Activated T-cell treated with anti-CD3 and anti-CD28 coated beads, Interleukin-2, amount 50 U/mL, for 72 hours (primary cell): Measurements from ENCODE around the gene FABP2. TPM values are rescaled to one million over a fixed set of nuclear protein-coding genes. Genes with fewer than 3 reads are reported as not detected.
"Not testable (repeated sequence)": the region's sequence is repeated elsewhere in the genome, so short reads cannot be mapped to it uniquely, and the experiment has no call there.

ENCODE experiments used
- ATAC-seq, 2 donors: fragments of 150-1000 bp; cut with Tn5 transposase; replicated peaks in 1 of 2; 2 replicates each; pipeline ENCODE4 v1.10.0; 2021; ENCODE audit warnings: moderate library complexity in 2 of 2, mild to moderate bottlenecking in 1 of 2
- DNase-seq, 2 donors: peaks; one replicate each; pipeline ENCODE4 v3.0.0; 2021 to 2022; ENCODE audit warnings: mixed read lengths in 1 of 2
- H3K27ac Mint-ChIP-seq: one replicate; pipeline ENCODE4 v1.8.0; 2022; ENCODE audit warnings: mild to moderate bottlenecking, moderate library complexity, mixed read lengths
- H3K27me3 Mint-ChIP-seq: one replicate; pipeline ENCODE4 v1.8.0; 2022; ENCODE audit warnings: low read depth, mixed read lengths
- H3K36me3 Mint-ChIP-seq, 2 donors: one replicate each; pipeline ENCODE4 v1.8.0; 2022; ENCODE audit warnings: mixed read lengths in 2 of 2, mild to moderate bottlenecking in 1 of 2; ENCODE audit not compliant: insufficient read depth in 2 of 2
- H3K4me1 Mint-ChIP-seq: one replicate; pipeline ENCODE4 v1.8.0; 2022; ENCODE audit warnings: low read depth, mixed read lengths
- H3K4me3 Mint-ChIP-seq, 2 donors: one replicate each; pipeline ENCODE4 v1.8.0; 2022; ENCODE audit warnings: mild to moderate bottlenecking in 2 of 2, mixed read lengths in 2 of 2, moderate library complexity in 2 of 2
- H3K9me3 Mint-ChIP-seq, 2 donors: one replicate each; pipeline ENCODE4 v1.8.0; 2022; ENCODE audit warnings: mixed read lengths in 2 of 2
- total RNA-seq, 2 donors: library from RNA; stranded (reverse); gene quantifications; one replicate each; pipeline ENCODE4 v1.2.3, GENCODE V29; 2022

The FABP2 gene
- not detected for total RNA-seq

GRCh38 chr4:119321921-119322687, at the start of gene FABP2:
Gene FABP2 (minus strand): TSS chr4:119322138. CDS start chr4:119322102, 36 bp downstream.
- Mint-ChIP-seq H3K4me1 (no peaks in the 10 kb centered on the region), H3K4me3 (no peak within 1 kb of the TSS), H3K9me3 (no peaks in the 10 kb centered on the region), H3K36me3 (no peaks in the 10 kb centered on the region), H3K27me3 (no peaks in the 10 kb centered on the region), H3K27ac (no peak within 1 kb of the TSS)
- ATAC-seq = no peak
- no peak for DNase-seq

GRCh38 chr4:119370951-119371683, 49.2 kb upstream of the FABP2 start:
- H3K36me3 Mint-ChIP-seq, DNase-seq, H3K9me3 Mint-ChIP-seq, H3K27me3 Mint-ChIP-seq, ATAC-seq: not testable (repeated sequence)
- Mint-ChIP-seq H3K4me1 (peaks cover 31% of the 10 kb centered on the region), H3K27ac (peak overlapping the region; percentile 49), H3K4me3 (peak overlapping the region; percentile 42 to 69)

GRCh38 chr4:119370392-119370791, 48.5 kb upstream of the FABP2 start:
- DNase-seq (peak; percentile 76 to 80), ATAC-seq (peak; percentile 98 to 100)
- not testable (repeated sequence) for H3K27me3 Mint-ChIP-seq, H3K9me3 Mint-ChIP-seq, H3K36me3 Mint-ChIP-seq
- peak overlapping the region; percentile 9 for H3K27ac Mint-ChIP-seq
- H3K4me1 Mint-ChIP-seq = peaks cover 31% of the 10 kb centered on the region
- peak overlapping the region; percentile 42 to 69 for H3K4me3 Mint-ChIP-seq

DNA sequence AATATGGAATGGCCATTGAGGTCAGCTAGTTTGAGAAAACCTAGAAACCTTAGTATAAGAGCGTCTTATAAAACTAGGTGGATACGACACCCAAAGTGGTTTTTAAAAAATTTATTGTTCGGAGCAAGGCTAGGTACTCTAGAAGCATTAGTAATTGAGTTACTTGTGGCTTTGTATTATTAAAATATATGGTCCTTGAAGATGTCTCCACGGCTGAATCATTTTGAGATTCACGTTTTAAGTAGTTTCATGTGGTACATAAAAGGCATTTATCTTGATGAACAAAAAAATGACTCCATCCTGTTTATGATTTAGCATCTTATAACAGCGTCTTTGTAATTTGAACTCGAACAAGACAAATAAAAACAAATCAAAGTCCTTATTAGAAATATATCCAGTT, 44.9 kb upstream of the FABP2 start:
- not testable (repeated sequence) for H3K27me3 Mint-ChIP-seq, DNase-seq, H3K27ac Mint-ChIP-seq, H3K4me3 Mint-ChIP-seq, H3K36me3 Mint-ChIP-seq, H3K9me3 Mint-ChIP-seq, ATAC-seq
- H3K4me1 Mint-ChIP-seq = peaks cover 19% of the 10 kb centered on the region

DNA sequence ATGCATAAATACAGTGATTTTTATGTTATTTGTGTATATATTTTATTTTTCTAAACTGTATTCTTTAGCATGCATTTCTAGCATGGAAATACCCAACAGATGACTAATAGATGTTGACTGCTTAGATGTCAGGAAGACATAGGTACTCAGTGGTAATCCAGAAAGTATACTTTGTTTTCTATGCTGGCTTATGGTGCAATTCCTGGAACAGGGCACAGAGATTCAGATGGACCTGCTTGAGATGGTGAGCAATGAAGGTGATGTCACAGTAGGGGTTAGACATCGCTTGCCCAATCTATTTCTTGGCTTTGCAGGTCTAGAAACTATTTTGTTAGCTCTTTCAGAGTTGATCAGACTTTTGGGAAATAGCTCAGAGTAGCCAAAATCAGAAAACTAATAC, 42.3 kb upstream of the FABP2 start:
- H3K4me3 Mint-ChIP-seq = peak overlapping the region in 1 of 2 donors; percentile 23
- DNase-seq (peak in 1 of 2 donors; percentile 2), ATAC-seq (peak; percentile 73 to 84)
- H3K27me3 Mint-ChIP-seq, H3K4me1 Mint-ChIP-seq, H3K36me3 Mint-ChIP-seq, H3K27ac Mint-ChIP-seq, H3K9me3 Mint-ChIP-seq: not testable (repeated sequence)

DNA sequence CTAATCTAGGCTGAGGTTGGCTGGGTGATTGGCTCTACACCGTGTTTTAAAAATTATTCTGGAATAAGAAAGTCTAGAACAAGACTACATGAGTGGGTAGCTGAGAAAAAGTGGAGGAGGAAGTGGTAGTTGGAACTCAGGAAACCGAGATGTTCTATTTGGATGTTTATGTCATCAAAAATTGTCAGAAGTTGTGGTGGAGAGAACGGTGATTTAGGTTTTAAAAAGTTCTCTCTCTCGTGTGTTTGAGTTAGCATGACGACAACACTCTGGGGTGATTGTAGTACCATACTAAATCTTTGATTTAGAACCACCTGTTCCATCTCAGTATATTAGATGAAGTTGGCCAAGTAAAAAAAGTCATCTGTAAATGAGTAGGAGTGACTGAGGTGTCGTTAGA, 41.4 kb upstream of the FABP2 start:
- peak in 1 of 2 donors; percentile 33 for ATAC-seq
- DNase-seq = not testable (repeated sequence)

DNA sequence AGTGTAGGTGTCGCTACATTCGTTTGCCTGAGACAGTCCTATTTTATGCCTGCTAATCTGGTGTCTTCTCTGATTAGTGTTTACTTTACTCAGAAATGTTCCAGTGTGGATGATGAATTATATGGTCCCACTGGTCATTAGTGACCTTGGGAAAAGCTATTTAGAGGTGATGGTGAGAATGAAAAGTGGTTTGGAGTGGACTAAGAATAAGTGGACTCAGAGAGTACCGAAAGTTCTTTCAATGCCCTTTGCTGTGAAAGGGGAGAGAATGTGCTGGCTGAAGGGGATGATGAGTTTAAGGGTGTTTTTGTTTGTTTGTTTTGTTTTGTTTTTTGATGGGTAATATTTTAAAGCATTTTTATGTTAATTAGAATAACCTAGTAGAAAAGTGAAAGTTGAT, 40.5 kb upstream of the FABP2 start:
- H3K36me3 Mint-ChIP-seq, H3K4me1 Mint-ChIP-seq, H3K27ac Mint-ChIP-seq, ATAC-seq, H3K4me3 Mint-ChIP-seq, DNase-seq, H3K9me3 Mint-ChIP-seq, H3K27me3 Mint-ChIP-seq: not testable (repeated sequence)

More for the DNA sequence above, 41.4 kb upstream of the FABP2 start:
- not testable (repeated sequence) for H3K27me3 Mint-ChIP-seq, H3K9me3 Mint-ChIP-seq, H3K4me3 Mint-ChIP-seq, H3K27ac Mint-ChIP-seq, H3K4me1 Mint-ChIP-seq, H3K36me3 Mint-ChIP-seq

GRCh38 chr4:119359873-119360272, 37.9 kb upstream of the FABP2 start:
- H3K36me3 Mint-ChIP-seq, DNase-seq, H3K9me3 Mint-ChIP-seq, ATAC-seq, H3K27ac Mint-ChIP-seq, H3K4me3 Mint-ChIP-seq, H3K27me3 Mint-ChIP-seq, H3K4me1 Mint-ChIP-seq: not testable (repeated sequence)

- not testable (repeated sequence) for H3K9me3 Mint-ChIP-seq, ATAC-seq, H3K4me3 Mint-ChIP-seq, DNase-seq, H3K4me1 Mint-ChIP-seq, H3K27me3 Mint-ChIP-seq, H3K36me3 Mint-ChIP-seq, H3K27ac Mint-ChIP-seq
Measured at GRCh38 chr4:119356796-119357195, 34.9 kb upstream of the FABP2 start.

- not testable (repeated sequence) for H3K4me3 Mint-ChIP-seq, H3K27me3 Mint-ChIP-seq, H3K4me1 Mint-ChIP-seq, DNase-seq, ATAC-seq, H3K27ac Mint-ChIP-seq, H3K9me3 Mint-ChIP-seq, H3K36me3 Mint-ChIP-seq
Measured at GRCh38 chr4:119356041-119356440, 34.1 kb upstream of the FABP2 start.

DNA sequence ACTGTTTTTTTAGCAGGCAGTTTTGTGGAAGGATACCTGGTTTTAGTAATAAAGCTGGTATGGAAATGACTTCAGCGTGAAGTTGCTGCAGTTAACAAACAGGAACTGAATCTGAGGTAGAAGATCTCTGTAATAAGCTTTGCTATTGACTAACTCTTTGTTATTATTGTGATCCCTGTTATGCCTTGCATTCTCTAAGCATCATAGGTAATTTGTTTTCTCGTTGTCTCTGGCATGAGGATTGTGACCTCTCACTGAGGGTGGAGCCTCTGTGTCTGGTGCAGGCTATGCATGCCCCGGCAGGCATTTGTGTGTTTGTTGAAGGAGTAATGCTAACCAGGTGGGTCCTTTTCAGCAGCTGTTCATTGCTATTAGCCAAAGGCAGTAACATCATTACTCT, 31.4 kb upstream of the FABP2 start:
- H3K4me1 Mint-ChIP-seq, H3K27me3 Mint-ChIP-seq, ATAC-seq: not testable (repeated sequence)

DNA sequence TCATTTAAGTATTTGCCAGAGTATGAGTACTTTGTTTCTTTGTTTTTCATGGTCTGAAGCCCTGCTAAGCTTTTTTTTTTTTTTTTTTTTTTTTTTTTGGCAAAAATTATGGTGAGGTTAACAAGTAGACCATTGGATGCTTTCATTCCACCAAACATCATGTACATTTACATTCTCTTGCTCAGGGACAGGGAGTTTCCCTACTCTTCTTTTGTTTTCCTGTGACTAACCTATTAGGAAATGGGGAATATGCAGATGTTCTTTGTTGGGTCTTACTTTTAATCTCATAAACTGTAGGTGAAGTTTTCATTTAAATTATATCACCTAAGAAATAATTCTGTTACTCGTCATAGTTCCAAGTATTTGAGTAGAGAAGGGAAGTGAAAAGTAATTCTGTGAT, 26.2 kb upstream of the FABP2 start:
- not testable (repeated sequence) for H3K9me3 Mint-ChIP-seq, DNase-seq, H3K36me3 Mint-ChIP-seq, H3K27ac Mint-ChIP-seq, H3K4me3 Mint-ChIP-seq, H3K27me3 Mint-ChIP-seq, H3K4me1 Mint-ChIP-seq
- peak; percentile 63 to 74 for ATAC-seq

More for the DNA sequence above, 31.4 kb upstream of the FABP2 start:
- not testable (repeated sequence) for H3K9me3 Mint-ChIP-seq, H3K27ac Mint-ChIP-seq, DNase-seq, H3K36me3 Mint-ChIP-seq, H3K4me3 Mint-ChIP-seq

DNA sequence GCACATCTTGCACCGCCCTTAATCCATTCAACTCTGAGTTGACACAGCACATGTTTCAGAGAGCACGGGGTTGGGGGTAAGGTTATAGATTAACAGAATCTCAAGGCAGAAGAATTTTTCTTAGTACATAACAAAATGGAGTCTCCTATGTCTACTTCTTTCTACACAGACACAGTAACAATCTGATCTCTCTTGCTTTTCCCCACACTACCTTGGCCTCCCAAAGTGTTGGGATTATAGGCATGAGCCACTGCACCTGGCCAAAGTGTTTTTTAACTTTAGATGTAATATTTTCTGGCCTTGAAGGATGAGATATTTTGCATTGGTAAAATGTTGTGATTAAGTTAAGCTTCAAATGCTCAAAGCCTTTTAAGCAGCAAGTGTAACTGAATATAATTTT, 21.4 kb upstream of the FABP2 start:
- DNase-seq, H3K36me3 Mint-ChIP-seq, H3K4me1 Mint-ChIP-seq, H3K27me3 Mint-ChIP-seq, H3K9me3 Mint-ChIP-seq, ATAC-seq, H3K4me3 Mint-ChIP-seq, H3K27ac Mint-ChIP-seq: not testable (repeated sequence)
